ENCODE data around the gene TSPAN31.

- TF ChIP-seq CTCF (IDR thresholded peaks at IDR 0.05) (no peak), POLR2AphosphoS5 (IDR thresholded peaks at IDR 0.05) (no peak), POLR2A (IDR thresholded peaks at IDR 0.05) (no peak)
Observed at GRCh38 chr12:57713209-57713608, 31.6 kb upstream of the TSPAN31 start.

All from stomach (tissue), 4 donors.